Pancreas (tissue), 10 donors: ENCODE measurements around the gene TTYH1. TPM values are rescaled to one million over a fixed set of nuclear protein-coding genes. Genes with fewer than 3 reads are reported as not detected.

Experiments used
- ATAC-seq, 4 donors: fragments of 200-7000 bp; cut with Tn5 transposase; one replicate each; pipeline versions ENCODE4 v1.8.0 to v1.9.1; 2020; ENCODE audit warnings: mild to moderate bottlenecking in 4 of 4, moderate library complexity in 4 of 4
- DNase-seq, 6 donors: peaks; one replicate each; pipeline ENCODE4 v3.0.0-alpha.2; 2020
- FAIRE-seq: peaks from 2 replicates; lab custom pipeline; 2012; peaks lifted over from hg19 to GRCh38; lab: Jason Lieb, UNC
- H3K27ac ChIP-seq, 4 donors: fragments of 200-600 bp; sonication (generic); 1 replicate in 3 of 4; 2 replicates in 1 of 4; pipeline versions ENCODE4 v1.5.0 to v1.8.0; 2020
- H3K27me3 ChIP-seq, 4 donors: fragments of 200-600 bp; one replicate each; pipeline ENCODE4 v1.8.0; 2021
- H3K36me3 ChIP-seq, 3 donors: fragments of 200-600 bp; sonication (generic) in 1 of 3; one replicate each; pipeline versions ENCODE4 v1.5.0 to v1.8.0; 2020 to 2021
- H3K4me1 ChIP-seq, 3 donors: fragments of 200-600 bp; one replicate each; pipeline ENCODE4 v1.8.0; 2021
- H3K4me3 ChIP-seq, 4 donors: fragments of 200-600 bp; sonication (generic) in 2 of 4; one replicate each; pipeline versions ENCODE4 v1.5.0 to v1.8.0; 2020 to 2021
- H3K9me3 ChIP-seq, 4 donors: fragments of 200-600 bp; one replicate each; pipeline ENCODE4 v1.8.0; 2021
- CTCF ChIP-seq, 4 donors: fragments of 200-600 bp; sonication (generic) in 3 of 4; IDR thresholded peaks; one replicate each; pipeline versions ENCODE4 v1.5.0 to v1.8.0; 2021; ENCODE audit warnings: antibody characterized with exemption in 4 of 4
- WGBS, 2 donors: extraction: QIAGEN DNeasy Blood & Tissue Kit; methylation state at CpG; one replicate each; pipeline ENCODE4 v1.1.7; 2013; 5-methylcytosine and 5-hydroxymethylcytosine counted together
- intact Hi-C, 3 donors: fragments of 100-400 bp; cut with DNase I; formaldehyde crosslinking; loops; one replicate each; pipeline versions ENCODE4 v1.11.1 to v1.14.2; 2022
- polyA plus RNA-seq, 2 donors: library from polyadenylated mRNA; stranded (reverse); fragments of 200-250 nt; gene quantifications; one replicate each; pipeline ENCODE4 v1.2.3, GENCODE V29; 2013
- total RNA-seq, 6 donors: library from RNA; stranded (reverse); fragmentation: NEBNext Ultra II Directional in 4 of 6; extraction: Animal tissue kit (Norgen Biotek cat#: 25700) in 4 of 6; gene quantifications; one replicate each; pipeline versions ENCODE4 v1.2.1 to v1.2.4, GENCODE V29; 2021 to 2023
- donor health status: healthy with polysubstance abuse.
- donor health status: DM: no; HTN: no; CAD: no; lungs with moderate emphysema.
- donor health status: DM: no; HTN: no; CAD: no.
- donor health status: control.
- donor health status: control.
- donor health status: Bipolar disorder and iron deficiency.
- donor health status: DM: yes; HTN: yes; CAD: no.
- donor health status: DM: no; HTN: no; CAD: no.
- donor health status: DM: no; HTN: no; CAD: no.
- donor health status: DM: yes; HTN: yes; CAD: no.

The TTYH1 gene
- total and polyA plus RNA-seq, 8 donors: 20.8 to 78.0 (median 27.0) TPM

GRCh38 chr19:54383330-54383729 is 31.9 kb upstream of the TTYH1 start:
- 57 to 62% methylated on average over 4 of the region's 4 CpGs for WGBS, 2 donors
- peaks cover 0 to 4% (median 0%) of the 10 kb centered on the region in 4 donors for H3K27me3 ChIP-seq
- TF ChIP-seq CTCF (IDR thresholded peaks at IDR 0.05): no peak
- FAIRE-seq: no peak
- H3K4me3 ChIP-seq: no peak overlapping the region
- H3K9me3 ChIP-seq: no peaks in the 10 kb centered on the region
- DNase-seq: no peak
- peak in 1 of 4 donors; percentile 28 for ATAC-seq
- H3K4me1 ChIP-seq: no peaks in the 10 kb centered on the region
- H3K27ac ChIP-seq: no peak overlapping the region
- no peaks in the 10 kb centered on the region for H3K36me3 ChIP-seq
- intact Hi-C loops: no loop called here

GRCh38 chr19:54387991-54388801 is 27.1 kb upstream of the TTYH1 start:
- no peak for TF ChIP-seq CTCF (IDR thresholded peaks at IDR 0.05)
- Histone ChIP-seq H3K9me3 (no peaks in the 10 kb centered on the region), H3K27me3 (peaks cover 0 to 13% (median 0%) of the 10 kb centered on the region in 4 donors), H3K4me3 (peak overlapping the region in 1 of 4 donors; percentile 34), H3K36me3 (no peaks in the 10 kb centered on the region), H3K27ac (peak overlapping the region in 1 of 4 donors; percentile 34), H3K4me1 (no peaks in the 10 kb centered on the region)
- WGBS, 2 donors: 4 to 6% methylated on average over 36 of the region's 36 CpGs
- peak in 3 of 4 donors; percentile 43 to 58 (median 54) for ATAC-seq
- no peak for FAIRE-seq
- DNase-seq: peak in 2 of 6 donors; percentile 26 to 55
- intact Hi-C loops: no loop called here

GRCh38 chr19:54388802-54389139 is 26.5 kb upstream of the TTYH1 start:
- no peak for DNase-seq
- no peaks in the 10 kb centered on the region for H3K9me3 ChIP-seq
- no peak for FAIRE-seq
- no peak for ATAC-seq
- WGBS, 2 donors: 36 to 54% methylated on average over 9 of the region's 9 CpGs
- H3K4me3 ChIP-seq: peak overlapping the region in 1 of 4 donors; percentile 34
- no peaks in the 10 kb centered on the region for H3K4me1 ChIP-seq
- H3K36me3 ChIP-seq: no peaks in the 10 kb centered on the region
- H3K27me3 ChIP-seq: peaks cover 0 to 13% (median 0%) of the 10 kb centered on the region in 4 donors
- intact Hi-C loops: no loop called here
- peak overlapping the region in 1 of 4 donors; percentile 34 for H3K27ac ChIP-seq
- no peak for TF ChIP-seq CTCF (IDR thresholded peaks at IDR 0.05)

GRCh38 chr19:54389553-54389952 is 25.7 kb upstream of the TTYH1 start:
- no peak overlapping the region for H3K27ac ChIP-seq
- H3K27me3 ChIP-seq: peaks cover 0 to 13% (median 0%) of the 10 kb centered on the region in 4 donors
- no peaks in the 10 kb centered on the region for H3K36me3 ChIP-seq
- WGBS, 2 donors: 45 to 59% methylated on average over 4 of the region's 4 CpGs
- H3K4me1 ChIP-seq: no peaks in the 10 kb centered on the region
- no peak for DNase-seq
- no peaks in the 10 kb centered on the region for H3K9me3 ChIP-seq
- TF ChIP-seq CTCF (IDR thresholded peaks at IDR 0.05): no peak
- peak in 1 of 4 donors; percentile 31 for ATAC-seq
- FAIRE-seq: no peak
- intact Hi-C loops: no loop called here
- H3K4me3 ChIP-seq: no peak overlapping the region
